CD4-positive, CD25-positive, alpha-beta regulatory T cell (primary cell): Measurements from ENCODE around the gene FBXW9. TPM values are rescaled to one million over a fixed set of nuclear protein-coding genes. Genes with fewer than 3 reads are reported as not detected.
"Not testable (repeated sequence)": the region's sequence is repeated elsewhere in the genome, so short reads cannot be mapped to it uniquely, and the experiment has no call there.

ENCODE experiments used
- ATAC-seq, 2 donors: fragments of 150-1000 bp; cut with Tn5 transposase; one replicate each; pipeline ENCODE4 v1.10.0; 2021; ENCODE audit warnings: low read depth in 2 of 2, moderate number of reproducible peaks in 2 of 2, moderate library complexity in 1 of 2
- DNase-seq, 3 donors: peaks; one replicate each; pipeline versions ENCODE4 v3.0.0 to v3.0.0-alpha.2; 2012 to 2022; ENCODE audit warnings: mixed read lengths in 1 of 3
- H3K27ac ChIP-seq: one replicate; pipeline ENCODE4 v1.7.0; 2013; ENCODE audit warnings: mild to moderate bottlenecking, low read length; ENCODE audit not compliant: insufficient read depth, poor library complexity, severe bottlenecking
- H3K27me3 ChIP-seq: one replicate; pipeline ENCODE4 v1.7.0; 2013; ENCODE audit warnings: low read length; ENCODE audit not compliant: control insufficient read depth, insufficient read depth
- H3K36me3 ChIP-seq: one replicate; pipeline ENCODE4 v1.7.0; 2013; ENCODE audit warnings: mild to moderate bottlenecking, low read length, moderate library complexity; ENCODE audit not compliant: control insufficient read depth, insufficient read depth
- H3K4me1 ChIP-seq: 2 replicates; pipeline ENCODE4 v1.7.0; 2013; ENCODE audit warnings: mild to moderate bottlenecking, low read length; ENCODE audit not compliant: insufficient read depth, control insufficient read depth, poor library complexity, severe bottlenecking
- H3K4me3 ChIP-seq: one replicate; pipeline ENCODE4 v1.7.0; 2013; ENCODE audit warnings: low read depth, mild to moderate bottlenecking, low read length, moderate library complexity
- H3K9me3 ChIP-seq, 2 experiments: 1 replicate in 1 of 2; 2 replicates in 1 of 2; pipeline ENCODE4 v1.7.0; 2013; ENCODE audit warnings: low read length in 2 of 2, mild to moderate bottlenecking in 1 of 2, moderate library complexity in 1 of 2; ENCODE audit not compliant: control insufficient read depth in 2 of 2
- H3K27ac Mint-ChIP-seq, 3 donors: one replicate each; pipeline ENCODE4 v1.8.0; 2020 to 2022; ENCODE audit warnings: mild to moderate bottlenecking in 3 of 3, mixed read lengths in 3 of 3, moderate library complexity in 2 of 3
- H3K27me3 Mint-ChIP-seq: one replicate; pipeline ENCODE4 v1.8.0; 2022; ENCODE audit warnings: mild to moderate bottlenecking, mixed read lengths
- H3K36me3 Mint-ChIP-seq: one replicate; pipeline ENCODE4 v1.8.0; 2020; ENCODE audit warnings: mixed read lengths
- H3K4me1 Mint-ChIP-seq, 4 donors: one replicate each; pipeline ENCODE4 v1.8.0; 2020 to 2022; ENCODE audit warnings: mixed read lengths in 4 of 4, mild to moderate bottlenecking in 1 of 4
- H3K4me3 Mint-ChIP-seq, 4 donors: one replicate each; pipeline ENCODE4 v1.8.0; 2020 to 2022; ENCODE audit warnings: mild to moderate bottlenecking in 4 of 4, mixed read lengths in 4 of 4, moderate library complexity in 3 of 4
- H3K9me3 Mint-ChIP-seq, 7 donors: one replicate each; pipeline ENCODE4 v1.8.0; 2020 to 2022; ENCODE audit warnings: mixed read lengths in 7 of 7, mild to moderate bottlenecking in 3 of 7, moderate library complexity in 2 of 7
- polyA plus RNA-seq, 4 donors: library from polyadenylated mRNA; unstranded; fragments of 300-500 nt; fragmentation: Illumina TruSeq; gene quantifications; one replicate each; pipeline ENCODE4 v1.2.3, GENCODE V29; 2021
- total RNA-seq: library from RNA; stranded (reverse); gene quantifications from one replicate; pipeline ENCODE4 v1.2.3, GENCODE V29; 2022

Gene FBXW9
- total and polyA plus RNA-seq, 5 donors from 2014 or later: 1.7 to 8.1 (median 6.5) TPM

DNA sequence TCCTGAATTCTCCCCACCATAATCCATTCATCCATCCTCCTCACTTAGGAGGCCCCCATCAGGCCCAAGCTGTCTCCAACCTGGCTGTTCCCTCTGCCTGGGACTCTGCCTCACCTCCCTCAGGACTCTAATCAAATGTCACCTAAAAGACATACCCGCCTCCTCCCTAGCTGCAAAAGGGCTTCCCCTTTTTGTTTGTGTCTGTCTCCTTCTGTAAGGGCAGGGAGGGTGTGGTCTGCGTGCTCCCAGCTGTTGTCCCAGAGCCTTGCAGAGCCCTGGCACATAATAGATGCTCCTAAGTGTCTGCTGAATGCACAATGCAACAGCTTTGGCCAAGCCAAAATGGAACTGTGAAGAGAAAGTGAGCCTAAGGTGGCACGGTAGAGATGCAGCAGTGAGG is 33.6 kb upstream of the FBXW9 start:
- H3K4me3 Mint-ChIP-seq: peak overlapping the region in 3 of 4 donors; percentile 21 to 88 (median 33)
- H3K4me1 ChIP-seq: peaks cover 31% of the 10 kb centered on the region
- no peaks in the 10 kb centered on the region for H3K9me3 Mint-ChIP-seq
- no peak overlapping the region for H3K27ac Mint-ChIP-seq
- H3K36me3 ChIP-seq: peaks cover 26% of the 10 kb centered on the region
- H3K9me3 ChIP-seq: no peaks in the 10 kb centered on the region
- ATAC-seq (no peak), DNase-seq (no peak)
- H3K4me3 ChIP-seq: no peak overlapping the region
- peaks cover 10 to 48% (median 24%) of the 10 kb centered on the region in 4 donors for H3K4me1 Mint-ChIP-seq
- H3K27me3 ChIP-seq: no peaks in the 10 kb centered on the region
- H3K36me3 Mint-ChIP-seq: peaks cover 25% of the 10 kb centered on the region
- no peak overlapping the region for H3K27ac ChIP-seq
- peaks cover 5% of the 10 kb centered on the region for H3K27me3 Mint-ChIP-seq

DNA sequence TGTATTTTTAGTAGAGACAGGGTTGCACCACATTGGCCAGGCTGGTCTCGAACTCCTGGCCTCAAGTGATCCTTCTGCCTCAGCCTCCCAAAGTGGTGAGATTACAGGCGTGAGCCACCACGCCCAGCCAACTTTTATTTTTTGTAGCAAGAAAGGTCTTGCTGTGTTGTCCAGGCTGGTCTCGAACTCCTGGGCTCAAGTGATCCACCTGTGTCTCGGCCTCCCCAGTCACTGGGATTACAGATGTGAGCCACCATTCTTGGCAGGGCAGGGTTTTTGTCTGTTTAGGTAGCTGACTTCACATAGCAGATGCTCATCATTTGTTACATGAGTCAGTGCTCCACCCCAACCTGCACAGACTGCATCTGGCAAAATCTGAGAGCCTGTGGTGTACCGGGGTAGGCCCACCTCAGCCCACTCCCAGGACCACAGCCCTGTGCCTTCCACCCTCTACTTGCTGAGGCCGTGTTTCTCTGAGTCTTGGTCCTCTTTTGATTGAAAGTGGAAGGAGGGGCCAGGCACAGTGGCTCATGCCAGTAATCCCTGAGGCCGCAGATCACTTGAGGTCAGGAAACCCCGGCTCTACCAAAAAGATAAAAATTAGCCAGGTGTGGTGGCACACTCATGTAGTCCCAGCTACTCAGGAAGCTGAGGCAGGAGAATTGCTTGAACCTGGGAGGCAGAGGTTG is 31.5 kb upstream of the FBXW9 start:
- ATAC-seq (no peak), DNase-seq (no peak)
- Histone ChIP-seq H3K4me3 (no peak overlapping the region), H3K27ac (no peak overlapping the region), H3K4me1 (peaks cover 28% of the 10 kb centered on the region), H3K9me3 (no peaks in the 10 kb centered on the region), H3K27me3 (no peaks in the 10 kb centered on the region), H3K36me3 (peaks cover 26% of the 10 kb centered on the region)
- H3K27me3 Mint-ChIP-seq: peaks cover 5% of the 10 kb centered on the region
- no peak overlapping the region for H3K27ac Mint-ChIP-seq
- peaks cover 9 to 51% (median 26%) of the 10 kb centered on the region in 4 donors for H3K4me1 Mint-ChIP-seq
- peak overlapping the region in 1 of 4 donors; percentile 88 for H3K4me3 Mint-ChIP-seq
- peaks cover 25% of the 10 kb centered on the region for H3K36me3 Mint-ChIP-seq
- H3K9me3 Mint-ChIP-seq: no peaks in the 10 kb centered on the region

DNA sequence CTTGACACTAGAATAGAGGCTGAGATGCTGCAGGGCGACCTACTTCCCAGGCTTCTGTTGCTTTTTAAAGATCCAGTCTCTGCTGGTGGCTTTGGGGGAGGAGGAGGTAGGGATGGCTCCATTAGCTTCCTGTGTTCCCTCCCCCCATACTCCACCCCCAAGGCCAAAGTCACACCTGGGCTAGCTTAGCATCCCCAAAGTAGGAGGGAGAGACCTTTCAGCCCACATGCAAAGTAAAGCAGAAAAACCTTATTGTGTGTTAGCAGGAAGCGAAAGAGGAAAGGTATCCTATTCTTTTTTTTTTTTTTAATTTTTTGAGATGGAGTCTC is 30.5 kb upstream of the FBXW9 start:
- peaks cover 23% of the 10 kb centered on the region for H3K36me3 ChIP-seq
- H3K27ac ChIP-seq: no peak overlapping the region
- H3K9me3 Mint-ChIP-seq: peaks cover 0 to 3% (median 0%) of the 10 kb centered on the region in 7 donors
- H3K4me3 ChIP-seq: no peak overlapping the region
- no peak overlapping the region for H3K27ac Mint-ChIP-seq
- DNase-seq: no peak
- no peaks in the 10 kb centered on the region for H3K27me3 ChIP-seq
- peaks cover 9 to 46% (median 28%) of the 10 kb centered on the region in 4 donors for H3K4me1 Mint-ChIP-seq
- H3K4me1 ChIP-seq: peaks cover 23% of the 10 kb centered on the region
- ATAC-seq: no peak
- H3K27me3 Mint-ChIP-seq: peaks cover 12% of the 10 kb centered on the region
- peaks cover 21% of the 10 kb centered on the region for H3K36me3 Mint-ChIP-seq
- no peaks in the 10 kb centered on the region for H3K9me3 ChIP-seq
- peak overlapping the region in 1 of 4 donors; percentile 86 for H3K4me3 Mint-ChIP-seq

DNA sequence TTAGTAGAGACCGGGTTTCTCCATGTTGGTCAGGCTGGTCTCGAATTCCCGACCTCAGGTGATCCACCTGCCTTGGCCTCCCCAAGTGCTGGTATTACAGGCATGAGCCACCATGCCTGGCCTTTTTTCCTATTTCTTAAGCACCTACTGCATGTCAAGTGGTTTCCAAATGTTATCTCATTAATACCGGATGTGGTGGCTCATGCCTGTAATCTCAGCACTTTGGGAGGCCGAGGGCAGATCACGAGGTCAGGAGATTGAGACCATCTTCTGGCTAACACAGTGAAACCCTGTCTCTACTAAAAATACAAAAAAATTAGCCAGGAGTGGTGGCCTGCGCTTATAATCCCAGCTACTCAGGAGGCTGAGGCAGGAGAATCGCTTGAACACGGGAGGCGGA is 29.2 kb upstream of the FBXW9 start:
- Mint-ChIP-seq H3K4me1 (peaks cover 9 to 41% (median 35%) of the 10 kb centered on the region in 4 donors), H3K4me3 (peak overlapping the region in 2 of 4 donors; percentile 60 to 86), H3K27me3 (peaks cover 12% of the 10 kb centered on the region), H3K36me3 (peaks cover 19% of the 10 kb centered on the region)
- not testable (repeated sequence) for ATAC-seq, H3K27ac Mint-ChIP-seq, H3K27ac ChIP-seq, H3K9me3 Mint-ChIP-seq, DNase-seq, H3K9me3 ChIP-seq, H3K27me3 ChIP-seq, H3K4me3 ChIP-seq
- peaks cover 30% of the 10 kb centered on the region for H3K4me1 ChIP-seq
- H3K36me3 ChIP-seq: peaks cover 16% of the 10 kb centered on the region

DNA sequence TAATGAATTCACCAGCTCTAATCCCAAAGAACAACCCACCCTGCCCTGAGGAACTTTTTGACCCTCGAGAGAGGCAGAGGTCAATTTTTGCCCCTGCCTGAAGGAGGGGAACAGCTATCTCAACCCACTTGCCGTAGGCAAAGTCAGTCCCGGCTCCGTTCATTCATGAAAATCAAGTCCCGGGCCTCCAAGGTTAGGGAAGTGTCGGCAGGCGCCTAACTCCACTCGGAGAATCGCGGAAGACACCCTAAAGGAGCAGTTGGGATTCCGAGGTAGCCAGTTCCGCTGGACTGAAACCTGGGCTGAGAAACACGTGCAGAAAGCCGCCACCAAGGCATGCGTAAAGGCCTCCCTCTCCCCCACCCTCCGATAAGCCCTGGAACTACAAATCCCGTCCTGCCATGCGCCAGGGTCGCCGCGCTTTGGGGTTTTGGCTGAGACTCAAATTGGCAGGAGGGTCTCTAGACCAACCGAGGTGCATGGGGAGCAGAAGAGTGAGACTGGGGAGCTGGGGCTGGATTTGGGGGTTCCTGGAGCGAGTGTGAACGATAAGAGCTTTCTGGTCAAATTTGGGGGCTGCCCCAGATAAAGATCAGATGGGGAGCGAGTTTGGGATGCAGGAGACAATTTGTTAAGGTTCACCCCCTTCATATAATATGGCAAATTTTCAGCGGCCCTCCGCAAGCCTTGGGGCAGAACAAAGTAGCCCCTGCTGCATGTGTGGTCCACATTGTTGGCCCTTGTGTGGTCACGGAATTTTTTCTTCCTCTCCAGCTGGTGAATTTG is 27.4 kb upstream of the FBXW9 start, which contains the start of gene TNPO2:
TSS of gene TNPO2 (minus strand) at position 292 of the 786 bp plus-strand sequence. CDS start 2,955 bp downstream, outside the sequence.
- peaks cover 7% of the 10 kb centered on the region for H3K36me3 Mint-ChIP-seq
- H3K4me3 Mint-ChIP-seq: peak within 1 kb of the TSS; percentile 93 to 95 (median 94)
- Histone ChIP-seq H3K27ac (peak within 1 kb of the TSS; percentile 86), H3K36me3 (peaks cover 6% of the 10 kb centered on the region), H3K4me3 (peak within 1 kb of the TSS; percentile 92), H3K4me1 (peaks cover 34% of the 10 kb centered on the region), H3K27me3 (no peaks in the 10 kb centered on the region), H3K9me3 (no peaks in the 10 kb centered on the region)
- peak; percentile 26 to 33 for ATAC-seq
- H3K27ac Mint-ChIP-seq: peak within 1 kb of the TSS; percentile 83 to 97 (median 94)
- DNase-seq: peak; percentile 41 to 85 (median 70)
- peaks cover 0 to 4% (median 0%) of the 10 kb centered on the region in 7 donors for H3K9me3 Mint-ChIP-seq
- peaks cover 9 to 45% (median 33%) of the 10 kb centered on the region in 4 donors for H3K4me1 Mint-ChIP-seq
- H3K27me3 Mint-ChIP-seq: peaks cover 7% of the 10 kb centered on the region

DNA sequence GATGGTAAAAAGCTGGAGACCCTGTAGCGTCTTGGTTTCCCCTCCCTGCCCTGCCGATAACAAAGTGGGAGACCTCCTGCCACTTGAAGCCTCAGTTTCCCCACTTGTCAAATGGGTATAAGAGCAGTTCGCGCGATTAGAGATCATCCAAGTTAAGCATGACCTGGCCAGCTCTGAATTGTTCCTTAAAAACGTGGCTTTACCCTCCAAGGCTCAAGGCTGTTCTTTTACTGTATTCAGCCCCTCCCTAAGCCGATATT is 26.9 kb upstream of the FBXW9 start:
- no peaks in the 10 kb centered on the region for H3K27me3 ChIP-seq
- H3K27ac ChIP-seq: peak overlapping the region; percentile 86
- Mint-ChIP-seq H3K36me3 (peaks cover 3% of the 10 kb centered on the region), H3K4me3 (peak overlapping the region; percentile 93 to 95 (median 94)), H3K27ac (peak overlapping the region; percentile 83 to 97 (median 94)), H3K9me3 (peaks cover 0 to 4% (median 0%) of the 10 kb centered on the region in 7 donors), H3K27me3 (peaks cover 7% of the 10 kb centered on the region), H3K4me1 (peaks cover 9 to 50% (median 33%) of the 10 kb centered on the region in 4 donors)
- DNase-seq (peak in 1 of 3 donors; percentile 21), ATAC-seq (no peak)
- peak overlapping the region; percentile 92 for H3K4me3 ChIP-seq
- H3K36me3 ChIP-seq: peaks cover 11% of the 10 kb centered on the region
- peaks cover 34% of the 10 kb centered on the region for H3K4me1 ChIP-seq
- H3K9me3 ChIP-seq: no peaks in the 10 kb centered on the region

DNA sequence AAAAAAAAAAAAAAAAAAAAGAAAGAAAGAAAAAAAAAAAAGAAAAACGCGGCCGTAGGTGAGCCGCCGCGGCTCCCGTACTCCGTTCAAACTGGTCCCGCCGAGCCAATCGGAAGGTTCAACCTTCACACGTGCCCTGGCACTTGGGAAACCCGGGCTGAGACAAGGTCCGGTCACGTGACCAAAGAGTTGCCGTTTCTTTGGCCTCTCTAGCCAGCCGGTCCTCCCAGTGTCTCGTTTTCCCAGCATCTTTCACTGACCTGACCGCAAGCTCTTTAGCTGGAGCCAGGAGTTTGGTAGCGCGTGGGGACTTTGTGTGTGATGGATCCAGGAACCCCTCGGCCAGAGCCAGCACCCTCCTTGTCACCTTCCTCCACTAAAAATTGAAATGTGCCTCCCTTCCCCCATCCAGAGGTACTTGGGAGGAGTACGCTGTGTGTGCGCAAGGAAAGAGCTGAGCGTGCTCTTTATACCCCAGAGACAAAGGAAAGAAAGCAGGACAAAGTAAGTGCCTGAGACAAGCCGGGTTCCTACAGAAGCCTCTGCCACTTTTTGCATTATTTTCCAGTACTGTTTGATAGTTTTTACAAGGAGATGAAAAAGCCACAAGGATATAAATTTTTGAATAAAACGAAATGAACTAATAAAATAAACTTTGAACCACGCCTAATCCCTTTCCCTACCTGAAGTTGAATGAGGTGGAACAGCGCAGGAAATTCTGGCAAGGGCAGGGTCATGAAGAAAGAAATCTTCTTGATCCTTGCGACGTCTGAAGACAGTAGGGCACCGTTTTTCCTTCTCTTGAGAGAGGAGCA is 26.3 kb upstream of the FBXW9 start:
- Histone ChIP-seq H3K36me3 (peaks cover 8% of the 10 kb centered on the region), H3K27ac (peak overlapping the region; percentile 86), H3K4me3 (peak overlapping the region; percentile 92), H3K9me3 (no peaks in the 10 kb centered on the region), H3K4me1 (peaks cover 34% of the 10 kb centered on the region), H3K27me3 (no peaks in the 10 kb centered on the region)
- DNase-seq (peak; percentile 92 to 98 (median 93)), ATAC-seq (peak; percentile 92 to 94)
- H3K27me3 Mint-ChIP-seq: peaks cover 7% of the 10 kb centered on the region
- peaks cover 0 to 4% (median 0%) of the 10 kb centered on the region in 7 donors for H3K9me3 Mint-ChIP-seq
- H3K4me3 Mint-ChIP-seq: peak overlapping the region; percentile 93 to 95 (median 94)
- H3K4me1 Mint-ChIP-seq: peaks cover 9 to 50% (median 33%) of the 10 kb centered on the region in 4 donors
- H3K36me3 Mint-ChIP-seq: peaks cover 3% of the 10 kb centered on the region
- H3K27ac Mint-ChIP-seq: peak overlapping the region; percentile 83 to 97 (median 94)
